Uterus (tissue), 2 donors: ENCODE results near the gene PKNOX1.
"Not testable (repeated sequence)": the region's sequence is repeated elsewhere in the genome, so short reads cannot be mapped to it uniquely, and the experiment has no call there.

Experiments
- CTCF ChIP-seq, 4 experiments: fragments of 200-600 bp in 2 of 4; fragments of 450-650 bp in 2 of 4; sonication (generic) in 2 of 4; IDR thresholded peaks; one replicate each; pipeline ENCODE4 v1.5.1; 2016 to 2019; ENCODE audit warnings: antibody characterized with exemption in 4 of 4, mild to moderate bottlenecking in 2 of 4, moderate library complexity in 1 of 4
- POLR2A ChIP-seq, 2 donors: fragments of 450-650 bp; IDR thresholded peaks; one replicate each; pipeline ENCODE4 v1.6.1; 2016; ENCODE audit warnings: antibody characterized with exemption in 2 of 2, mild to moderate bottlenecking in 1 of 2, moderate library complexity in 1 of 2

DNA sequence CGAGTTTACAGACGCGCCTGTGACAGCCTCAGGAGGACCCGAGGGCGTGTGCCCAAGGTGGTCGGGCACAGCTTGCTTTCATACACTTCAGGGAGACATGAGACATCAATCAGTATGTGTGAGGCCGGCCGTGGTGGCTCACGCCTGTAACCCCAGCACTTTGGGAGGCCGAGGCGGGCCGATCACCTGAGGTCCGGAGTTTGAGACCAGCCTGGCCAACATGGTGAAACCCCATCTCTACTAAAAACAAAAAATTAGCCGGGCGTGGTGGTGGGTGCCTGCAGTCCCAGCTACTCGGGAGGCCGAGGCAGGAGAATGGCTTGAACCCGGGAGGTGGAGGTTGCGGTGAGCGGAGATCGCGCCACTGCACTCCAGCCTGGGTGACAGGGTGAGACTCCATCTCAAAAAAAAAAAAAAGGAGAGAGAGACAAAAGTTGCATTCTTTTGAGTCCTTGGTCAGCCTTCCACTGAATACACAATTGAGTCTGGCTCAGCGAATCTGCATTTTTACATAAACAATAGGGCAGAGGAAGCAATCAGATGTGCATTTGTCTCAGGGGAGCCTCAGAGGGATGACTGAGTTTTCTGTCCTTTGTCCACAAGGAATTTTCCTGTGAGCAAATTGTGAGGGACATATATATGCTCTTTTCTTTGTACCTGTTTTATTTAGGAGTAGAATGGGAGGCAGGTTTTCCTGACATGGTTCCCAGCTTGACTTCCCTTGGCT, 46.7 kb upstream of the PKNOX1 start:
- not testable (repeated sequence) for TF ChIP-seq CTCF, POLR2A (IDR thresholded peaks at IDR 0.05)
